Esophagus squamous epithelium (tissue), 5 donors: Measurements from ENCODE around the gene HIPK2. TPM values are rescaled to one million over a fixed set of nuclear protein-coding genes. Genes with fewer than 3 reads are reported as not detected.

Experiments used
- DNase-seq: peaks from one replicate; lab custom pipeline; 2025; lab: John Stamatoyannopoulos, UW
- H3K27ac ChIP-seq, 4 donors: fragments of 200-600 bp; sonication (generic); one replicate each; pipeline ENCODE4 v1.5.1; 2016 to 2019; ENCODE audit warnings: mild to moderate bottlenecking in 1 of 4
- H3K27me3 ChIP-seq, 4 donors: fragments of 200-600 bp; sonication (generic); 1 replicate in 3 of 4; 2 replicates in 1 of 4; pipeline versions ENCODE4 v1.5.1 to v1.6.0; 2017 to 2021; ENCODE audit warnings: antibody characterized with exemption in 1 of 4
- H3K36me3 ChIP-seq, 3 donors: fragments of 200-600 bp; sonication (generic); one replicate each; pipeline ENCODE4 v1.5.1; 2016 to 2019
- H3K4me1 ChIP-seq, 3 donors: fragments of 200-600 bp; sonication (generic); one replicate each; pipeline ENCODE4 v1.5.1; 2017 to 2019
- H3K4me3 ChIP-seq, 4 donors: fragments of 200-600 bp; sonication (generic); 1 replicate in 3 of 4; 2 replicates in 1 of 4; pipeline ENCODE4 v1.5.1; 2016 to 2019; ENCODE audit warnings: mild to moderate bottlenecking in 2 of 4, moderate library complexity in 1 of 4
- H3K9me3 ChIP-seq, 3 donors: fragments of 200-600 bp; sonication (generic); one replicate each; pipeline ENCODE4 v1.5.1; 2016 to 2019
- POLR2A ChIP-seq, 4 donors: fragments of 450-650 bp; IDR thresholded peaks; one replicate each; pipeline ENCODE4 v1.6.1; 2017; ENCODE audit warnings: antibody characterized with exemption in 4 of 4, mild to moderate bottlenecking in 4 of 4, moderate library complexity in 3 of 4
- WGBS, 2 donors: methylation state at CpG; one replicate each; pipeline ENCODE4 v1.1.5; 2018; 5-methylcytosine and 5-hydroxymethylcytosine counted together
- intact Hi-C: fragments of 100-400 bp; cut with DNase I; formaldehyde crosslinking; loops from one replicate; pipeline ENCODE4 v1.15.0; 2022
- total RNA-seq, 4 donors: library from RNA; depleted of rRNA; stranded (reverse); fragments of >200 nt; gene quantifications; one replicate each; pipeline ENCODE4 v1.1.0, GENCODE V29; 2016
- TF ChIP-seq, protein P1 (sequence below), 6 experiments: fragments of 450-650 bp in 4 of 6; fragments of 200-600 bp in 2 of 6; sonication (generic) in 2 of 6; IDR thresholded peaks; one replicate each; pipeline ENCODE4 v1.5.1; 2016 to 2019; ENCODE audit warnings: antibody characterized with exemption in 6 of 6, mild to moderate bottlenecking in 4 of 6, moderate library complexity in 4 of 6
- donor health status: DM: yes; HTN: yes; CAD: no.

The HIPK2 gene
- total RNA-seq, 4 donors from 2014 or later = 17.8 to 37.9 (median 29.3) TPM

- 90 to 95% methylated on average over 5 of the region's 5 CpGs for WGBS, 2 donors
- H3K27me3 ChIP-seq = no peaks in the 10 kb centered on the region
- H3K4me3 ChIP-seq = no peak overlapping the region
- TF ChIP-seq, protein P1, sequence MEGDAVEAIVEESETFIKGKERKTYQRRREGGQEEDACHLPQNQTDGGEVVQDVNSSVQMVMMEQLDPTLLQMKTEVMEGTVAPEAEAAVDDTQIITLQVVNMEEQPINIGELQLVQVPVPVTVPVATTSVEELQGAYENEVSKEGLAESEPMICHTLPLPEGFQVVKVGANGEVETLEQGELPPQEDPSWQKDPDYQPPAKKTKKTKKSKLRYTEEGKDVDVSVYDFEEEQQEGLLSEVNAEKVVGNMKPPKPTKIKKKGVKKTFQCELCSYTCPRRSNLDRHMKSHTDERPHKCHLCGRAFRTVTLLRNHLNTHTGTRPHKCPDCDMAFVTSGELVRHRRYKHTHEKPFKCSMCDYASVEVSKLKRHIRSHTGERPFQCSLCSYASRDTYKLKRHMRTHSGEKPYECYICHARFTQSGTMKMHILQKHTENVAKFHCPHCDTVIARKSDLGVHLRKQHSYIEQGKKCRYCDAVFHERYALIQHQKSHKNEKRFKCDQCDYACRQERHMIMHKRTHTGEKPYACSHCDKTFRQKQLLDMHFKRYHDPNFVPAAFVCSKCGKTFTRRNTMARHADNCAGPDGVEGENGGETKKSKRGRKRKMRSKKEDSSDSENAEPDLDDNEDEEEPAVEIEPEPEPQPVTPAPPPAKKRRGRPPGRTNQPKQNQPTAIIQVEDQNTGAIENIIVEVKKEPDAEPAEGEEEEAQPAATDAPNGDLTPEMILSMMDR (IDR thresholded peaks at IDR 0.05) = no peak
- TF ChIP-seq POLR2A (IDR thresholded peaks at IDR 0.05) = no peak
- no peak overlapping the region for H3K27ac ChIP-seq
- peaks cover 4 to 100% (median 16%) of the 10 kb centered on the region in 3 donors for H3K36me3 ChIP-seq
- H3K9me3 ChIP-seq = no peaks in the 10 kb centered on the region
- H3K4me1 ChIP-seq = no peaks in the 10 kb centered on the region
- no peak for DNase-seq
- intact Hi-C loops = no loop called here
Observed at GRCh38 chr7:139610595-139610994, 167.2 kb downstream of the HIPK2 start.

GRCh38 chr7:139603896-139604295 is 173.9 kb downstream of the HIPK2 start:
- H3K27ac ChIP-seq = no peak overlapping the region
- peaks cover 0 to 2% (median 0%) of the 10 kb centered on the region in 3 donors for H3K4me1 ChIP-seq
- DNase-seq = no peak
- H3K9me3 ChIP-seq = no peaks in the 10 kb centered on the region
- H3K27me3 ChIP-seq = no peaks in the 10 kb centered on the region
- 80 to 85% methylated on average over 4 to 5 of the region's 5 CpGs for WGBS, 2 donors
- H3K36me3 ChIP-seq = peaks cover 4 to 100% (median 13%) of the 10 kb centered on the region in 3 donors
- H3K4me3 ChIP-seq = no peak overlapping the region
- no peak for TF ChIP-seq POLR2A (IDR thresholded peaks at IDR 0.05)
- TF ChIP-seq, protein P1 (IDR thresholded peaks at IDR 0.05) = no peak
- intact Hi-C loops = no loop called here

DNA sequence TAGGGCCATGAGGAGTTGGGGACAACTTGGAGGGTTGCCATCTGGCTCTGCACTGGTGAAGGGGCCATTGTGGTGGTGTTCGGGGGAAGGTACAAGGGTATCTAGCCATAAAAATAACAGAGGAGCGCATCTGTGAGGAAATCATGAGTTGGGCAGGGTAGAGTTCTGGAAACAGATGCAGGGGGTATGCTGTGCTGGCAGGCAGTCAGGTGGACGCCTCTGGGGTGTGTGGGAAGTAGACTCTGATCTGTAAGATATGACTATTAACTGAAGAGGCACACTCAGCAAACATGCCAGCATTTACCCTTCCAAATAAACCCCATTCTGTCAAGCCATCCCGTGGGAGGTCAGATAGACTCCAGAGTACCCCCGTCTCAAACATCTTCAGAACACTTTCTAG is 174.5 kb downstream of the HIPK2 start:
- intact Hi-C loops = no loop called here
- no peak for DNase-seq
- H3K4me3 ChIP-seq = no peak overlapping the region
- TF ChIP-seq, protein P1 (IDR thresholded peaks at IDR 0.05) = no peak
- no peak for TF ChIP-seq POLR2A (IDR thresholded peaks at IDR 0.05)
- H3K27ac ChIP-seq = no peak overlapping the region
- H3K27me3 ChIP-seq = no peaks in the 10 kb centered on the region
- H3K9me3 ChIP-seq = no peaks in the 10 kb centered on the region
- H3K4me1 ChIP-seq = peaks cover 0 to 5% (median 0%) of the 10 kb centered on the region in 3 donors
- H3K36me3 ChIP-seq = peaks cover 4 to 100% (median 13%) of the 10 kb centered on the region in 3 donors
- WGBS, 2 donors = 89 to 90% methylated on average over 5 of the region's 5 CpGs

GRCh38 chr7:139602143-139602722 is 175.6 kb downstream of the HIPK2 start:
- intact Hi-C loops = no loop called here
- Histone ChIP-seq H3K27me3 (no peaks in the 10 kb centered on the region), H3K27ac (no peak overlapping the region), H3K36me3 (peaks cover 4 to 100% (median 13%) of the 10 kb centered on the region in 3 donors), H3K4me1 (peaks cover 0 to 5% (median 0%) of the 10 kb centered on the region in 3 donors), H3K9me3 (no peaks in the 10 kb centered on the region), H3K4me3 (no peak overlapping the region)
- TF ChIP-seq, protein P1 (IDR thresholded peaks at IDR 0.05) = peak in 5 of 6 experiments; percentile 32 to 57 (median 45)
- no peak for TF ChIP-seq POLR2A (IDR thresholded peaks at IDR 0.05)
- 78 to 80% methylated on average over 7 of the region's 7 CpGs for WGBS, 2 donors
- DNase-seq = no peak

GRCh38 chr7:139601176-139601575 is 176.6 kb downstream of the HIPK2 start:
- no peak for DNase-seq
- Histone ChIP-seq H3K9me3 (no peaks in the 10 kb centered on the region), H3K36me3 (peaks cover 9 to 100% (median 22%) of the 10 kb centered on the region in 3 donors), H3K4me3 (no peak overlapping the region), H3K27ac (no peak overlapping the region), H3K4me1 (peaks cover 0 to 5% (median 0%) of the 10 kb centered on the region in 3 donors), H3K27me3 (no peaks in the 10 kb centered on the region)
- WGBS, 2 donors = 96% methylated on average over 6 of the region's 6 CpGs
- TF ChIP-seq POLR2A (IDR thresholded peaks at IDR 0.05) = no peak
- intact Hi-C loops = no loop called here
